Ectodermal cell (in vitro differentiated cells): ENCODE data around the gene DEPDC7.
"Not testable (repeated sequence)": the region's sequence is repeated elsewhere in the genome, so short reads cannot be mapped to it uniquely, and the experiment has no call there.

ENCODE experiments used
- H3K27ac ChIP-seq: 2 replicates; pipeline ENCODE4 v1.7.0; 2013; ENCODE audit warnings: mild to moderate bottlenecking, low read depth, low read length; ENCODE audit not compliant: insufficient read depth, poor library complexity, severe bottlenecking
- H3K27me3 ChIP-seq: 2 replicates; pipeline ENCODE4 v1.7.0; 2013; ENCODE audit warnings: mild to moderate bottlenecking, low read length; ENCODE audit not compliant: insufficient read depth, control insufficient read depth, poor library complexity, severe bottlenecking
- H3K36me3 ChIP-seq: one replicate; pipeline ENCODE4 v1.7.0; 2013; ENCODE audit warnings: low read length; ENCODE audit not compliant: control insufficient read depth, insufficient read depth
- H3K4me1 ChIP-seq: one replicate; pipeline ENCODE4 v1.7.0; 2013; ENCODE audit warnings: low read length; ENCODE audit not compliant: control insufficient read depth, insufficient read depth
- H3K4me3 ChIP-seq: 2 replicates; pipeline ENCODE4 v1.7.0; 2013; ENCODE audit warnings: low read depth, low read length, control low read depth; ENCODE audit not compliant: insufficient read depth
- H3K9me3 ChIP-seq: 2 replicates; pipeline ENCODE4 v1.7.0; 2013; ENCODE audit warnings: mild to moderate bottlenecking, low read length, moderate library complexity; ENCODE audit not compliant: control insufficient read depth
- WGBS, 2 experiments: methylation state at CpG; one replicate each; pipeline ENCODE4 v1.1.7; 2013; ENCODE audit warnings: missing lambda C conversion rate in 2 of 2; 5-methylcytosine and 5-hydroxymethylcytosine counted together

DEPDC7 gene

DNA sequence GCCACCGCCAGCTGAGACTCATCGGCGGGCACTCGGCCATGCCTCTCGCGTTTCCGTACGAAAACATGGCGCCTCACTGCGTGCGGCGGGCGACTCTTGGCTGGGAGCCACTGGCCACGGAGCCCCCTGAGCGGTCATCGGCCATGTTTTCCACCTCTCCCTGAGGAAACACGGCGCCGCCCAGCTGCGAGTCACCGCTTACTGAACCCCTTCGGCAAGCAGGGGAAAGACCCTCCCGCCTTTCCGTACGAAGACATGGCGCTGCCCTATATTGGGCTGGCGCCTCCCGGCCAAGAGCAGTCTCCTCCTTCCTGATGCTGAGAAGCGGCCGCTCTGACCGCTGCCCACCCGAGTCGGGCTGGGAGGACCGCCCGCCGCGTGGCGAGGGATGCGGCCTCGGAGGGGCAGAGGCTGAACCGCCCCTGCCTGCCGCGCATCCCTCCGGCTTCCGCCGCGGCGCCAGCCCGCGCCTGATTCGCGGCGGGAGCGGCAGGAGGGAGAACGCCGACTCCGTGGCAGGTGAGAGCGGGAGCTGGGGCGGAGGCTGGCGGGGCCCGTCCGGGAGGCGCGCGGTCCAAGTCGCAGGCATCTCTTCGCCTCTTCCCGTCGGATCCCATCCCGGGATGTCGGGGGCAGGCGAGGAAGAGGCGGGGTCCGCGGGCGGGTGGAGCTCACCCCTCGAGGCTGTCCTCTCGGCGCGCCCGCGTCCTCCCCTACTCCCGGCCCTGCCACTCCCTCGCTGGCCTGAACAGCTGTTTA, 23.8 kb downstream of the DEPDC7 start, which contains the start of gene TCP11L1:
TSS of gene TCP11L1 (plus strand) at position 299 of the 759 bp plus-strand sequence. CDS start 4,202 bp downstream, outside the sequence.
- Histone ChIP-seq H3K9me3 (no peaks in the 10 kb centered on the region), H3K4me3 (peak within 1 kb of the TSS; percentile 70), H3K27me3 (no peaks in the 10 kb centered on the region), H3K36me3 (peaks cover 6% of the 10 kb centered on the region), H3K4me1 (peaks cover 5% of the 10 kb centered on the region), H3K27ac (peak within 1 kb of the TSS; percentile 91)
- WGBS, 2 experiments = 0% methylated on average over 84 of the region's 84 CpGs

- peaks cover 13% of the 10 kb centered on the region for H3K36me3 ChIP-seq
- no peaks in the 10 kb centered on the region for H3K27me3 ChIP-seq
- H3K4me3 ChIP-seq = peak overlapping the region; percentile 70
- peak overlapping the region; percentile 3 for H3K27ac ChIP-seq
- no peaks in the 10 kb centered on the region for H3K9me3 ChIP-seq
- WGBS, 2 experiments = 10 to 12% methylated on average over 27 to 30 of the region's 30 CpGs
- H3K4me1 ChIP-seq = peaks cover 5% of the 10 kb centered on the region
Measured at GRCh38 chr11:33040033-33040861, 24.6 kb downstream of the DEPDC7 start.

GRCh38 chr11:33040862-33041453, 25.3 kb downstream of the DEPDC7 start:
- Histone ChIP-seq H3K4me1 (peaks cover 5% of the 10 kb centered on the region), H3K4me3 (no peak overlapping the region), H3K27me3 (no peaks in the 10 kb centered on the region), H3K27ac (no peak overlapping the region), H3K36me3 (peaks cover 20% of the 10 kb centered on the region), H3K9me3 (no peaks in the 10 kb centered on the region)
- WGBS, 2 experiments = 71 to 76% methylated on average over 4 to 5 of the region's 5 CpGs

DNA sequence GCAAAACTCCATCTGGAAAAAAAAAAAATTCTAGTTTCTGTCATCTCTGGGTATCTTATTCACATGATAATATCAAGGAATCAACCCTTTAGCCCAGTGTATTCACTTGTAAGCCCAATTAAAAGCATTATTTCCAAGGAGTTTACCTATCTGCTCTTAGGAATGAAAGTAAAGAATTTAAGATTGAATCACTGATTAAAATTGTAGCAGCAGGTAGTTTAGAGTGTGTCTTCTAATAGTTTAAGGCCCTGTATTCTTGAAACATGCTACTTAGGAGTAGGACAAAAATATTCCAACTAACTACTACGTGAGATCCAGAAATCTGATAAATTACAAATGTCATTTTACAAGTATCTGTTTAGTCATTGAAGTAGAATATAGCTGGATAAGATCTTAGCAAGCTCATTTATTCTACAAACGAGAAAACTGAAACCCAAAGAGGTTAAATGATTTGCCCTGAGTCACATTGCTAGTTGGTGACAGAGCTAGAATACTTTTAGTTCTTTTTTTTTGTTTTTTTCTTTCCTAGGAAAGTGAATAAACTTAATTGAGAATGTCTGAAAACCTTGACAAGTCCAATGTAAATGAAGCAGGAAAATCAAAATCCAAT, 27.6 kb downstream of the DEPDC7 start:
- no peak overlapping the region for H3K27ac ChIP-seq
- peaks cover 5% of the 10 kb centered on the region for H3K4me1 ChIP-seq
- peaks cover 30% of the 10 kb centered on the region for H3K36me3 ChIP-seq
- H3K27me3 ChIP-seq = no peaks in the 10 kb centered on the region
- WGBS, 2 experiments = 96 to 100% methylated on average over 1 of the region's 2 CpGs
- no peaks in the 10 kb centered on the region for H3K9me3 ChIP-seq
- H3K4me3 ChIP-seq = no peak overlapping the region

GRCh38 chr11:33044285-33044756, 28.6 kb downstream of the DEPDC7 start:
- no peak overlapping the region for H3K27ac ChIP-seq
- no peaks in the 10 kb centered on the region for H3K9me3 ChIP-seq
- H3K4me1 ChIP-seq = peaks cover 5% of the 10 kb centered on the region
- no peak overlapping the region for H3K4me3 ChIP-seq
- 97 to 99% methylated on average over 3 to 4 of the region's 4 CpGs for WGBS, 2 experiments
- H3K27me3 ChIP-seq = no peaks in the 10 kb centered on the region
- peaks cover 30% of the 10 kb centered on the region for H3K36me3 ChIP-seq

DNA sequence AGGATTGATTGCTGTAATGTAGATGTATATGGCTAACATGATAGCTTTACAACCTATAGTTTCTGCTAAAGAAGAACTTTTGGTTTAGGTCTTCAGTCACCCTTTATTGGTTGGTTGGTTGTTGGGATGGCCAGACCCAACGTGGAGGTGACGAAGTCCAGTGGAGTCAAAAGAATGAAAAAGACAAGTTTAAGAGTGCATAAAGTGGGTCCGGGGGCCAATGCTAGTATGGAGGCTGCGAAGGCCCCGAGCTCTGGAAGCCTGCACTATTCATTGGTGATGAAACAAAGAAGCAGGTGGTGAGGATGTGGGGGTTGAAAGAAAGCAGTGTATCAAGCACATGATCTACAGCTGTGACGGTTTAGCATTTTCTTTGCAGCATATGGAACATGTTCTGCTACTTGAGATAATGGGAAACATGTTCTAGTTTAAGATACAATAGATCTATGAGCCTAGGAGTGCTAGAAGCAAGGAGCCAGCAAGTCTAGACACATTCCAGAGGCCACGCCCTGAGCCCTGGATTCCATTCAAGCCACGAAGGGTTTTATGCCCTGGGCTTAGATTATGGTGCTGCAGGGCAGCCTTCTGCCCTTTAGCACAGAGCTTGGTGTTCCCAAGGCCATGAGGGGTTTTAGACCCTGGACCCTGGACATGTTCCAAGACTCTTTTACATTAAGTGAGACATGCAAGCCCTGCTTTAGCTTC, 30.0 kb downstream of the DEPDC7 start:
- Histone ChIP-seq H3K36me3 (peaks cover 30% of the 10 kb centered on the region), H3K27me3 (no peaks in the 10 kb centered on the region), H3K4me1 (peaks cover 2% of the 10 kb centered on the region), H3K4me3 (no peak overlapping the region), H3K27ac (no peak overlapping the region), H3K9me3 (no peaks in the 10 kb centered on the region)
- WGBS, 2 experiments = 93 to 95% methylated on average over 8 of the region's 8 CpGs

- not testable (repeated sequence) for H3K4me3 ChIP-seq, H3K4me1 ChIP-seq, H3K27ac ChIP-seq, H3K27me3 ChIP-seq, H3K9me3 ChIP-seq
- H3K36me3 ChIP-seq = peaks cover 30% of the 10 kb centered on the region
- 89 to 95% methylated on average over 6 of the region's 6 CpGs for WGBS, 2 experiments
Measured at GRCh38 chr11:33048701-33049100, 33.0 kb downstream of the DEPDC7 start.

DNA sequence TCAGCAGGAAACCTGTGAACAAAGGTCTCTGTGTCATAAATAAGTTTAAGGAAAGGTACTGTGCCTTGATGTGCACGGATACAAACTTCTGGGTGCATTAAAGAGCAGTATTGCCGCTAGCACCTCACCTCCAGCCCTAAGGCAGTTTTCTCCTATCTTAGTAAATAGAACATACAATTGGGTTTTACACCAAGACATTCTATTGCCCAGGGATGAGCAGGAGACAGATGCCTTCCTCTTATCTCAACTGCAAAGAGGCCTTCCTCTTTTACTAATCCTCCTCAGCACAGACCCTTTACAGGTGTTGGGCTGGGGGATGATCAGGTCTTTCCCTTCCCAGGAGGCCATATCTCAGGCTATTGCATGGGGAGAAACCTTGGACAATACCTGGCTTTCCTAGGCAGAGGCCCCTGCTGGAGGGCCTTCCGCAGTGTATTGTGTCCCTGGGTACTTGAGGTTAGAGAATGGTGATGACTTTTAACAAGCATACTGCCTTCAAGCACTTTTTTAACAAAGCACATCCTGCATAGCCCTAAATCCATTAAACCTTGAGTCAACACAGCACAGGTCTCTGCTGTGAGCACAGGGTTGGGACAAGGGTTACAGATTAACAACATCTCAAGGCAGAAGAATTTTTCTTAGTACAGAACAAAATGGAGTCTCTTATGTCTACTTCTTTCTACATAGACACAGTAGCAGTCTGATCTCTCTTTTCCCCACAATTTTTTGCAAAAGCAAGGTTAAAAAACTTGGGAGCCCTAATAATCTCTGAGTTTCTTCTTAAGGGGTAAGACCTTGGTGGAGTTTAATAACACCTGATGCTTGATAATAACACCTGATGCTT, 34.1 kb downstream of the DEPDC7 start:
- WGBS, 2 experiments = 65 to 79% methylated on average over 3 of the region's 3 CpGs
- H3K27me3 ChIP-seq, H3K27ac ChIP-seq, H3K4me1 ChIP-seq, H3K9me3 ChIP-seq, H3K4me3 ChIP-seq: not testable (repeated sequence)
- peaks cover 22% of the 10 kb centered on the region for H3K36me3 ChIP-seq

DNA sequence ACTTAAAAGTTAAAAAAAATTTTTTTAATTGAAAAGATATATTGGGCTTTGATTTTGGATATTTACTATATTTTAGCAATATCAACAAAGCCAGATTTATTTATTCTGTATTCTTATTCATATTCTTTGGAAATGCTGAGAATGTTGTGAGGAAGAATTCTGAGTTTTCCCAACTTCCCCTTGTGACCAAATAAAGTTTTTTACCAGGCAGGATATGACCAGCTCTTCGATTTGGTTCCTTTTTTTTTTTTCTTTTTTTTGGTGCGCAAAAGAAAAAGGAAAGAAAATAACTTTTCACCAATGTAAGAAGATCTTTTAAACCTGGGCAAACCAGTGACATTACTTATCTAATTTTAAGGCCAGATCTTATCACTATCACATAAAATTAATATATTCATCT, 36.6 kb downstream of the DEPDC7 start:
- WGBS, 2 experiments = 97 to 100% methylated on average over 1 to 2 of the region's 2 CpGs
- H3K27me3 ChIP-seq = no peaks in the 10 kb centered on the region
- no peaks in the 10 kb centered on the region for H3K4me1 ChIP-seq
- peaks cover 4% of the 10 kb centered on the region for H3K36me3 ChIP-seq
- H3K27ac ChIP-seq = no peak overlapping the region
- no peak overlapping the region for H3K4me3 ChIP-seq
- H3K9me3 ChIP-seq = no peaks in the 10 kb centered on the region
